Tibial nerve (tissue), 4 donors: ENCODE data around the gene GPR139.

ENCODE experiments used
- CTCF ChIP-seq, 5 experiments: fragments of 200-600 bp in 3 of 5; fragments of 450-650 bp in 2 of 5; sonication (generic) in 3 of 5; IDR thresholded peaks; one replicate each; pipeline ENCODE4 v1.5.1; 2016 to 2019; ENCODE audit warnings: antibody characterized with exemption in 5 of 5, mild to moderate bottlenecking in 3 of 5, moderate library complexity in 2 of 5
- EP300 ChIP-seq, 2 donors: sonication (generic); formaldehyde crosslinking; IDR thresholded peaks; one replicate each; pipeline ENCODE4 v1.6.1; 2017; ENCODE audit warnings: antibody characterized with exemption in 2 of 2, mild to moderate bottlenecking in 1 of 2
- POLR2A ChIP-seq, 2 donors: fragments of 450-650 bp; IDR thresholded peaks; one replicate each; pipeline ENCODE4 v1.6.1; 2017; ENCODE audit warnings: antibody characterized with exemption in 2 of 2, mild to moderate bottlenecking in 2 of 2, moderate library complexity in 2 of 2

DNA sequence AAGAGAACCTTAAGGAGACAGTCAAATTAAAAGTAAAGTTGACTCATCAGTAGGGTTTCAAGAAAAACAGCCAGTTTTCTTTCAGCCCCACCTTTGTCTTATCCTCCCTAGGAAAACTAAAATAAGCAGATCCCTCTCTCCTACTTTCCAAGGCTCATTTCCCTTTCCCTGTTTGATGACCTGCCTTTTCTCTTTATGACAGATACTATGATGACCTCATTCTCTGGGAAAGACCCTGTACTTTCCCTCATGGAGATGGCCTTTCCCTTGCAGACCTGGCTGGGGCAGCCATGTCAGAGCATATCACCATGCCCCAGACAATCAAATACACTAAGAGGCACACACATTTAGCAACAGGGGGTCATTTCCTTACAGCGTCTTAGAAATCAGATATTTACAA, 53.6 kb downstream of the GPR139 start:
- TF ChIP-seq CTCF (IDR thresholded peaks at IDR 0.05), result no peak
- no peak for TF ChIP-seq POLR2A (IDR thresholded peaks at IDR 0.05)
- no peak for TF ChIP-seq EP300 (IDR thresholded peaks at IDR 0.05)
